GM23248 (cell line): Measurements from ENCODE around the gene WDR54. TPM values are rescaled to one million over a fixed set of nuclear protein-coding genes. Genes with fewer than 3 reads are reported as not detected.
"Not testable (repeated sequence)": the region's sequence is repeated elsewhere in the genome, so short reads cannot be mapped to it uniquely, and the experiment has no call there.

Experiments
- DNase-seq: peaks from one replicate; pipeline ENCODE4 v3.0.0-alpha.2; 2015
- H2AFZ ChIP-seq: fragments of 200-600 bp; sonication (generic); 2 replicates; pipeline ENCODE4 v1.6.1; 2016; ENCODE audit warnings: antibody characterized with exemption
- H3F3A ChIP-seq: fragments of 200-600 bp; sonication (generic); 2 replicates; pipeline ENCODE4 v1.6.1; 2016; ENCODE audit warnings: mild to moderate bottlenecking, antibody characterized with exemption, mixed run types; ENCODE audit not compliant: insufficient read depth
- H3K27ac ChIP-seq: fragments of 200-600 bp; sonication (generic); 2 replicates; pipeline ENCODE4 v1.5.1; 2016; ENCODE audit warnings: mild to moderate bottlenecking
- H3K27me3 ChIP-seq: fragments of 200-600 bp; sonication (generic); replicated peaks from 2 replicates; pipeline ENCODE4 v1.6.1; 2016; ENCODE audit warnings: mild to moderate bottlenecking; ENCODE audit not compliant: insufficient read depth
- H3K36me3 ChIP-seq: fragments of 200-600 bp; sonication (generic); 2 replicates; pipeline ENCODE4 v1.6.1; 2016; ENCODE audit warnings: low read depth, mild to moderate bottlenecking
- H3K4me1 ChIP-seq: fragments of 200-600 bp; sonication (generic); 2 replicates; pipeline ENCODE4 v1.6.1; 2016; ENCODE audit warnings: mild to moderate bottlenecking; ENCODE audit not compliant: insufficient read depth
- H3K4me2 ChIP-seq: fragments of 200-600 bp; sonication (generic); one replicate; pipeline ENCODE4 v1.6.1; 2016; ENCODE audit warnings: mild to moderate bottlenecking; ENCODE audit not compliant: unreplicated experiment
- H3K4me3 ChIP-seq: fragments of 200-600 bp; sonication (generic); 2 replicates; pipeline ENCODE4 v1.5.1; 2016; ENCODE audit warnings: mild to moderate bottlenecking
- H3K79me2 ChIP-seq: fragments of 200-600 bp; sonication (generic); 2 replicates; pipeline ENCODE4 v1.6.1; 2016; ENCODE audit warnings: mild to moderate bottlenecking; ENCODE audit not compliant: insufficient read depth
- H3K9ac ChIP-seq: fragments of 200-600 bp; sonication (generic); 2 replicates; pipeline ENCODE4 v1.6.1; 2016; ENCODE audit warnings: mild to moderate bottlenecking
- H3K9me2 ChIP-seq: fragments of 200-600 bp; sonication (generic); 2 replicates; pipeline ENCODE4 v1.6.1; 2016; ENCODE audit warnings: mixed run types, mild to moderate bottlenecking, moderate library complexity; ENCODE audit not compliant: insufficient read depth
- H3K9me3 ChIP-seq: fragments of 200-600 bp; sonication (generic); one replicate; pipeline ENCODE4 v1.6.1; 2017; ENCODE audit warnings: low read depth
- H4K20me1 ChIP-seq: fragments of 200-600 bp; sonication (generic); 2 replicates; pipeline ENCODE4 v1.6.0; 2016; ENCODE audit not compliant: insufficient read depth
- EZH2 ChIP-seq: fragments of 200-600 bp; sonication (generic); IDR thresholded peaks from 2 replicates; pipeline ENCODE4 v1.6.1; 2018; ENCODE audit warnings: antibody characterized with exemption, mild to moderate bottlenecking; ENCODE audit not compliant: insufficient read depth, poor library complexity, severe bottlenecking
- EZH2phosphoT487 ChIP-seq: fragments of 200-600 bp; sonication (generic); IDR thresholded peaks from 2 replicates; pipeline ENCODE4 v1.6.1; 2018; ENCODE audit warnings: antibody characterized with exemption, moderate library complexity, mild to moderate bottlenecking, low read depth; ENCODE audit not compliant: insufficient read depth
- WGBS, 2 experiments: methylation state at CpG; one replicate each; pipeline ENCODE4 v1.1.6; 2015 to 2017; ENCODE audit warnings: low lambda C conversion rate in 2 of 2, low coverage in 1 of 2; ENCODE audit errors: missing lambda C conversion rate in 2 of 2; 5-methylcytosine and 5-hydroxymethylcytosine counted together
- in situ Hi-C: fragments of 300-500 bp; cut with MboI; formaldehyde crosslinking; loops from 2 replicates; pipeline ENCODE4 v1.15.0; 2020
- polyA plus RNA-seq: library from polyadenylated mRNA; unstranded; fragments of >200 nt; fragmentation: Nextera tagmentation; extraction: Ambion mirVana; gene quantifications from 2 replicates; pipeline ENCODE4 v1.2.1, GENCODE V29; 2016
- total RNA-seq: library from RNA; depleted of rRNA; stranded (reverse); fragments of >200 nt; shearing (Covaris generic); gene quantifications from 2 replicates; pipeline ENCODE4 v1.2.3, GENCODE V29; 2014

The WDR54 gene
- total and polyA plus RNA-seq, 2 experiments from 2014 or later = 45.0 to 50.8 TPM

DNA sequence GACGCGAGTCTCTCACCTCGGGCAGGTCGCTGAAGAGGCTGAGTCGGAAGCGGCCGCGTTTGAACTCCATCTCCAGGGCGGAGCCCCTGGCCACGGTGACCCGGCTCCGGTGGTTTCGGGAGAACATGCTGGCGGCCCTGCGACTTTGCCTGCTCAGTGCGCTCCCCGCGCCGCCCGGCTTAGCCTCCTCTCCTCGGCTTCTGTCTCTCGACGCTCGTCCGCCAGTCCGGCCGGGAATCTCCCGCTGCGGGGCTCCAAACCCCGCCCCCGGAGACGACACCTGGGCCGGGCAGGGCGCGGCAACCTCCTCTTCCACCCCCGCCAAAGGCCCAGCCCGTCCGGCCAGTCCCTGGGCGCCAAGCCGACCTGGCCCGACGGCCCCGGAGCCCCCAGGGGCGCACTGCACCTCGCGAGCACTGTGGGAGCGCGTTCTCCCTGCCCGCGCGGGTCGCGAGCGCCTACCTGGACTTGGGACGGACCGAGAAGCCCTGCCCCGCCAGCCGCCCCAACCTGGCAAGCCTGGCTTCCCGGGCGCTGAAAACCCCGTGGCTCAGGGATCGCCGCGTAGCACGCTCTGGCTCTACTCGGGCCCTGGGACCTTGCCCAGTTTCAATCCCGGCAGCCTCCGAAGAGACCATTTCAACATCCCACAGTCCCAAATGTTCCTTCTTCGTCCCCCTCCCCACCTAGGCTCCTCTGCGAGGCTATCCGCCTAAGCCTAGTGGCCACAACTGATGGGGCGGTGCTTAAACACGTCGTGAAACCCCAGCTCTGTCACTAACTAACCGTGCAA lies 20.4 kb downstream of the WDR54 start, which contains the start of gene RTKN:
Gene RTKN (minus strand): TSS at position 248 of the 793 bp plus-strand sequence. CDS start 121 bp downstream, at position 127.
- H3K27me3 ChIP-seq = no peaks in the 10 kb centered on the region

DNA sequence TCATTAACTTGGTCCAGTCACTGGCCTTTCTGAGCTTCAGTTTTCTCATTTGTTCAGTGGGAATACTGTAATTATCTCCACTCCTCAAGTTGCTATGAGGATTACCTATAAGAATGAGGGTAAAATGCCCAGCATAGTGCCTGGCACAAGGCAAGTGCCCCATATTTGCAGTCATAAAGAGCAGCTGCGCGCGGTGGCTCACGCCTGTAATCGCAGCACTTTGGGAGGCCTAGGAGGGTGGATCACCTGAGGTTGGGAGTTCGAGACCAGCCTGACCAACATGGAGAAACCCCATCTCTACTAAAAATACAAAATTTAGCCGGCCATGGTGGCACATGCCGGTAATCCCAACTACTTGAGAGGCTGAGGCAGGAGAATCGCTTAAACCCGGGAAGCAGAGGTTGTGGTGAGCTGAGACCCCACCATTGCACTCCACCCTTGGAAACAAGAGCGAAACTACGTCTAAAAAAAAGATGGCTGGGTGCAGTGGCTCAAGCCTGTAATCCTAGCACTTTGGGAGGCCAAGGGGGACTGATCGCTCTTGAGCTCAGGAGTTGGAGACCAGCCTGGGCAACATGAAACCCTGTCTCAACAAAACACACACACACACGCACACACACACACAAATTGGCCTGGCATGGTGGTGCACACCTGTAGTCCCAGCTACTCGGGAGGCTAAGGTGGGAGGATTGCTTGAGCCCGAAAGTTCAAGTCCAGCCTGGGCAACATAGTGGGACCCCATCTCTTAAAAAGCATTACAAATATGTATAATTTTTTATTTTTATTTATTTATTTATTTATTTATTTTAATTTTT lies 21.2 kb downstream of the WDR54 start:
- in situ Hi-C loops, H3K4me1 ChIP-seq, H3K9me3 ChIP-seq, H3K9ac ChIP-seq, H3K36me3 ChIP-seq, H3K27me3 ChIP-seq, H4K20me1 ChIP-seq, DNase-seq, H3K9me2 ChIP-seq, H3K4me3 ChIP-seq, H3F3A ChIP-seq, H3K27ac ChIP-seq, H3K4me2 ChIP-seq: not testable (repeated sequence)
- WGBS, 2 experiments = 94 to 95% methylated on average over 16 of the region's 16 CpGs
- peaks cover 21% of the 10 kb centered on the region for H3K79me2 ChIP-seq
- peak overlapping the region; percentile 86 for H2AFZ ChIP-seq

More for the DNA sequence above, 20.4 kb downstream of the WDR54 start, which contains the start of gene RTKN:
- Histone ChIP-seq H3K27ac (no peak within 1 kb of the TSS), H3K4me3 (peak within 1 kb of the TSS; percentile 79), H3F3A (0 out of 2 replicates have a peak, but pooled peaks cover 4% of the 10 kb centered on the region), H2AFZ (peak within 1 kb of the TSS; percentile 86), H3K9me3 (no peaks in the 10 kb centered on the region), H3K4me1 (peaks cover 4% of the 10 kb centered on the region; the same call in 1 of the 2 replicates), H3K79me2 (peaks cover 29% of the 10 kb centered on the region), H4K20me1 (no peaks in the 10 kb centered on the region), H3K4me2 (peak within 1 kb of the TSS; percentile 93), H3K9me2 (no peaks in the 10 kb centered on the region), H3K9ac (peak within 1 kb of the TSS; percentile 79), H3K36me3 (no peaks in the 10 kb centered on the region)
- peak; percentile 41 for DNase-seq
- no peak for TF ChIP-seq EZH2phosphoT487
- peak; percentile 22 for TF ChIP-seq EZH2
- WGBS, 2 experiments = 12 to 13% methylated on average over 64 to 68 of the region's 75 CpGs
- in situ Hi-C loops = no loop called here

GRCh38 chr2:74444498-74445318 lies 23.2 kb downstream of the WDR54 start:
- no peak for DNase-seq
- in situ Hi-C loops = no loop called here
- Histone ChIP-seq H3K4me2 (peak overlapping the region; percentile 56), H3K4me1 (peaks cover 4% of the 10 kb centered on the region; the same call in 1 of the 2 replicates), H3K9me3 (no peaks in the 10 kb centered on the region), H3K27me3 (no peaks in the 10 kb centered on the region), H3K36me3 (no peaks in the 10 kb centered on the region), H4K20me1 (no peaks in the 10 kb centered on the region), H3F3A (0 out of 2 replicates have a peak, but pooled peaks cover 4% of the 10 kb centered on the region), H3K79me2 (peaks cover 1% of the 10 kb centered on the region), H3K4me3 (no peak overlapping the region), H3K9me2 (no peaks in the 10 kb centered on the region), H3K27ac (no peak overlapping the region), H3K9ac (no peak overlapping the region), H2AFZ (peak overlapping the region; percentile 16; the same call in 1 of the 2 replicates)
- WGBS, 2 experiments = 14 to 15% methylated on average over 5 of the region's 5 CpGs
- TF ChIP-seq EZH2 = no peak
- no peak for TF ChIP-seq EZH2phosphoT487
